Thyroid gland (tissue), 4 donors: ENCODE measurements around the gene CCDC24. TPM values are rescaled to one million over a fixed set of nuclear protein-coding genes. Genes with fewer than 3 reads are reported as not detected.

Experiments
- DNase-seq, 2 donors: peaks; one replicate each; pipeline ENCODE4 v3.0.0-alpha.2; 2019
- H3K27ac ChIP-seq, 3 donors: fragments of 200-600 bp; sonication (generic); 1 replicate in 2 of 3; 2 replicates in 1 of 3; pipeline ENCODE4 v1.5.1; 2016 to 2019; ENCODE audit warnings: mild to moderate bottlenecking in 1 of 3, moderate library complexity in 1 of 3
- H3K27me3 ChIP-seq: fragments of 200-600 bp; sonication (generic); one replicate; pipeline ENCODE4 v1.5.1; 2019
- H3K36me3 ChIP-seq, 2 donors: fragments of 200-600 bp; sonication (generic); one replicate each; pipeline ENCODE4 v1.5.1; 2016 to 2019
- H3K4me1 ChIP-seq, 2 donors: fragments of 200-600 bp; sonication (generic); one replicate each; pipeline ENCODE4 v1.5.1; 2017 to 2019
- H3K4me3 ChIP-seq, 3 donors: fragments of 200-600 bp; sonication (generic); replicated peaks in 1 of 3; 1 replicate in 2 of 3; 2 replicates in 1 of 3; pipeline ENCODE4 v1.5.1; 2016; ENCODE audit warnings: mild to moderate bottlenecking in 1 of 3
- H3K9me3 ChIP-seq: fragments of 200-600 bp; sonication (generic); one replicate; pipeline ENCODE4 v1.5.1; 2017
- POLR2A ChIP-seq, 2 donors: fragments of 450-650 bp; IDR thresholded peaks; one replicate each; pipeline ENCODE4 v1.6.1; 2017; ENCODE audit warnings: antibody characterized with exemption in 2 of 2, mild to moderate bottlenecking in 2 of 2, moderate library complexity in 1 of 2
- WGBS, 2 donors: methylation state at CpG; one replicate each; pipeline ENCODE4 v1.1.5; 2017; 5-methylcytosine and 5-hydroxymethylcytosine counted together
- intact Hi-C: fragments of 100-400 bp; cut with DNase I; formaldehyde crosslinking; loops from one replicate; pipeline ENCODE4 v1.15.1; 2023
- total RNA-seq, 4 donors: library from RNA; depleted of rRNA; stranded (reverse); fragments of >200 nt; gene quantifications; one replicate each; pipeline ENCODE4 v1.2.3, GENCODE V29; 2016
- TF ChIP-seq, protein P1 (sequence below), 6 experiments: fragments of 200-600 bp in 3 of 6; fragments of 450-650 bp in 3 of 6; sonication (generic) in 3 of 6; IDR thresholded peaks; one replicate each; pipeline ENCODE4 v1.5.1; 2016 to 2019; ENCODE audit warnings: antibody characterized with exemption in 6 of 6, mild to moderate bottlenecking in 2 of 6, inconsistent platforms in 1 of 6, moderate library complexity in 1 of 6

CCDC24 gene
- total RNA-seq, 4 donors from 2014 or later = 8.0 to 25.4 (median 11.7) TPM

DNA sequence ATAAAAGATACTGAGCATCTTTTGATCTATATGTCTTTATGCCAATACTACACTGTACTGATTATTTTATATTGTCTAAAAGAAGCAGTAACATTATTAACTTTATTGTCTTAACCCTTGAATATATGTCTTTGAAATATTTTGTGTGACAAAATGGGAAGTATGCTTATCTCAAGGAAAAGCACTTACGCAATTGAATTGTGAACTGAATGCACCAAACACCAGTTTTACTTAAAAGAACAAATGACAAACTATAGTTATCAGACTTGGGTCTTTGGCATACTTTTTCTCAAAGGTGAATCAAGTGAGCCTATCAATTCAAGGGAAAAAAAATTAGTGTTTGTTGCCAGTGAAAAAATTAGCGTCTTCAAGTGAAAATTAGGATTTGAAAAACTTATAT lies 49.0 kb downstream of the CCDC24 start:
- Histone ChIP-seq H3K4me1 (peaks cover 0 to 13% of the 10 kb centered on the region in 2 donors), H3K27ac (no peak overlapping the region), H3K36me3 (no peaks in the 10 kb centered on the region), H3K9me3 (no peaks in the 10 kb centered on the region), H3K4me3 (no peak overlapping the region), H3K27me3 (no peaks in the 10 kb centered on the region)
- no peak for TF ChIP-seq POLR2A (IDR thresholded peaks at IDR 0.05)
- TF ChIP-seq, protein P1, sequence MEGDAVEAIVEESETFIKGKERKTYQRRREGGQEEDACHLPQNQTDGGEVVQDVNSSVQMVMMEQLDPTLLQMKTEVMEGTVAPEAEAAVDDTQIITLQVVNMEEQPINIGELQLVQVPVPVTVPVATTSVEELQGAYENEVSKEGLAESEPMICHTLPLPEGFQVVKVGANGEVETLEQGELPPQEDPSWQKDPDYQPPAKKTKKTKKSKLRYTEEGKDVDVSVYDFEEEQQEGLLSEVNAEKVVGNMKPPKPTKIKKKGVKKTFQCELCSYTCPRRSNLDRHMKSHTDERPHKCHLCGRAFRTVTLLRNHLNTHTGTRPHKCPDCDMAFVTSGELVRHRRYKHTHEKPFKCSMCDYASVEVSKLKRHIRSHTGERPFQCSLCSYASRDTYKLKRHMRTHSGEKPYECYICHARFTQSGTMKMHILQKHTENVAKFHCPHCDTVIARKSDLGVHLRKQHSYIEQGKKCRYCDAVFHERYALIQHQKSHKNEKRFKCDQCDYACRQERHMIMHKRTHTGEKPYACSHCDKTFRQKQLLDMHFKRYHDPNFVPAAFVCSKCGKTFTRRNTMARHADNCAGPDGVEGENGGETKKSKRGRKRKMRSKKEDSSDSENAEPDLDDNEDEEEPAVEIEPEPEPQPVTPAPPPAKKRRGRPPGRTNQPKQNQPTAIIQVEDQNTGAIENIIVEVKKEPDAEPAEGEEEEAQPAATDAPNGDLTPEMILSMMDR (IDR thresholded peaks at IDR 0.05) = no peak
- intact Hi-C loops = loop anchor here (10.0 kb wide), 1 partner anchor 516 kb away; no protein-coding TSS in a partner anchor
- DNase-seq = no peak
- 86 to 89% methylated on average over 2 of the region's 2 CpGs for WGBS, 2 donors

DNA sequence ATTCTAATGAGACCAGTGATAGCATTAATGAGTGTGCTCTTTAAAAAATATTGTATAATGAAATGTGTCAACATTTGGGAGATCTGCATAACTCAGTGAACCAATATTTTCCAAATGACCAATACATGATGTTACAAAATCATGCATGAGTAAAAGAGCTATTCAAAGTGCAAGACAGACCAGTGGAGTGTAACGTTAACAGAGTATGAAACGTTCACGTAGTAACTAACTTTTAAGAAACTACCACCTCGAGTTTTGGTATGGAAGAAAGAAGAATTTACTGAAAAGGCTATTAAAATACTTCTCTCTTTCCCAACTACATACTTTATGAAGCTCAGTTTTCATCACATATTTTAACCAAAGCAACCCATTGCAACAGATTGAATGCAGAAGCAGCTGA lies 49.4 kb downstream of the CCDC24 start:
- H3K36me3 ChIP-seq = no peaks in the 10 kb centered on the region
- H3K27me3 ChIP-seq = no peaks in the 10 kb centered on the region
- no peak overlapping the region for H3K27ac ChIP-seq
- TF ChIP-seq, protein P1 (IDR thresholded peaks at IDR 0.05) = no peak
- TF ChIP-seq POLR2A (IDR thresholded peaks at IDR 0.05) = no peak
- peaks cover 0 to 12% of the 10 kb centered on the region in 2 donors for H3K4me1 ChIP-seq
- intact Hi-C loops = loop anchor here (10.0 kb wide), 1 partner anchor 516 kb away; no protein-coding TSS in a partner anchor
- no peak for DNase-seq
- no peak overlapping the region for H3K4me3 ChIP-seq
- 30 to 42% methylated on average over 4 of the region's 4 CpGs for WGBS, 2 donors
- H3K9me3 ChIP-seq = no peaks in the 10 kb centered on the region

GRCh38 chr1:44043176-44044070 lies 52.0 kb downstream of the CCDC24 start:
- Histone ChIP-seq H3K27me3 (no peaks in the 10 kb centered on the region), H3K36me3 (no peaks in the 10 kb centered on the region), H3K9me3 (no peaks in the 10 kb centered on the region), H3K4me3 (no peak overlapping the region), H3K27ac (no peak overlapping the region), H3K4me1 (no peaks in the 10 kb centered on the region)
- intact Hi-C loops = loop anchor here (10.0 kb wide), 1 partner anchor 519 kb away; no protein-coding TSS in a partner anchor
- 80 to 88% methylated on average over 13 of the region's 16 CpGs for WGBS, 2 donors
- no peak for TF ChIP-seq POLR2A (IDR thresholded peaks at IDR 0.05)
- TF ChIP-seq, protein P1 (IDR thresholded peaks at IDR 0.05) = no peak
- no peak for DNase-seq

GRCh38 chr1:44044071-44044801 lies 52.8 kb downstream of the CCDC24 start:
- WGBS, 2 donors = 87 to 92% methylated on average over 7 of the region's 7 CpGs
- Histone ChIP-seq H3K36me3 (no peaks in the 10 kb centered on the region), H3K27ac (no peak overlapping the region), H3K4me1 (no peaks in the 10 kb centered on the region), H3K9me3 (no peaks in the 10 kb centered on the region), H3K27me3 (no peaks in the 10 kb centered on the region), H3K4me3 (no peak overlapping the region)
- intact Hi-C loops = loop anchor here (10.0 kb wide), 1 partner anchor 519 kb away; no protein-coding TSS in a partner anchor
- no peak for TF ChIP-seq POLR2A (IDR thresholded peaks at IDR 0.05)
- no peak for DNase-seq

- Histone ChIP-seq H3K27ac (no peak overlapping the region), H3K4me3 (no peak overlapping the region), H3K4me1 (no peaks in the 10 kb centered on the region), H3K36me3 (no peaks in the 10 kb centered on the region), H3K9me3 (no peaks in the 10 kb centered on the region), H3K27me3 (no peaks in the 10 kb centered on the region)
- WGBS, 2 donors = 78 to 79% methylated on average over 9 of the region's 9 CpGs
- DNase-seq = no peak
- no peak for TF ChIP-seq POLR2A (IDR thresholded peaks at IDR 0.05)
- TF ChIP-seq, protein P1 (IDR thresholded peaks at IDR 0.05) = no peak
- intact Hi-C loops = loop anchor here (5.0 to 10.0 kb wide), 2 partner anchors 38 to 520 kb away; no protein-coding TSS in a partner anchor
These were observed 53.7 kb downstream of the CCDC24 start for GRCh38 chr1:44045064-44045463.

Other genes with a start within 250 kb of the CCDC24 start
- gene ARTN, start 57.8 kb upstream of the CCDC24 start, total RNA-seq = 1 to 10 TPM in 2 of 4 donors, under 1 TPM in 2; 0.40 to 2.0 (median 0.80) TPM
- 10 to 100 TPM; 21.1 to 48.1 (median 42.0) TPM for gene IPO13, start 44.6 kb upstream of the CCDC24 start, total RNA-seq
- gene DPH2, start 21.6 kb upstream of the CCDC24 start, total RNA-seq = 10 to 100 TPM; 13.4 to 26.7 (median 22.3) TPM
- gene ATP6V0B, start 16.6 kb upstream of the CCDC24 start, total RNA-seq = 100 to 1,000 TPM; 128 to 302 (median 216) TPM
- gene B4GALT2, start 12.4 kb upstream of the CCDC24 start, total RNA-seq = 10 to 100 TPM; 22.3 to 30.3 (median 24.7) TPM
- 10 to 100 TPM in 1 of 4 donors, 1 to 10 TPM in 3; 7.2 to 11.3 (median 7.6) TPM for gene SLC6A9, start 39.9 kb downstream of the CCDC24 start, total RNA-seq
- not detected for gene KLF17, start 127.2 kb downstream of the CCDC24 start, total RNA-seq
- not detected for gene KLF18, start 150.0 kb downstream of the CCDC24 start, total RNA-seq
- 10 to 100 TPM; 43.9 to 68.8 (median 48.3) TPM for gene DMAP1, start 221.9 kb downstream of the CCDC24 start, total RNA-seq